ENCODE data around the gene LMCD1. TPM values are rescaled to one million over a fixed set of nuclear protein-coding genes. Genes with fewer than 3 reads are reported as not detected.

The LMCD1 gene, protein sequence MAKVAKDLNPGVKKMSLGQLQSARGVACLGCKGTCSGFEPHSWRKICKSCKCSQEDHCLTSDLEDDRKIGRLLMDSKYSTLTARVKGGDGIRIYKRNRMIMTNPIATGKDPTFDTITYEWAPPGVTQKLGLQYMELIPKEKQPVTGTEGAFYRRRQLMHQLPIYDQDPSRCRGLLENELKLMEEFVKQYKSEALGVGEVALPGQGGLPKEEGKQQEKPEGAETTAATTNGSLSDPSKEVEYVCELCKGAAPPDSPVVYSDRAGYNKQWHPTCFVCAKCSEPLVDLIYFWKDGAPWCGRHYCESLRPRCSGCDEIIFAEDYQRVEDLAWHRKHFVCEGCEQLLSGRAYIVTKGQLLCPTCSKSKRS
- 22.4 TPM for polyA plus RNA-seq (2013, experiment 1 of 2)
- polyA plus RNA-seq (2013, experiment 2 of 2) = 23.5 TPM

DNA sequence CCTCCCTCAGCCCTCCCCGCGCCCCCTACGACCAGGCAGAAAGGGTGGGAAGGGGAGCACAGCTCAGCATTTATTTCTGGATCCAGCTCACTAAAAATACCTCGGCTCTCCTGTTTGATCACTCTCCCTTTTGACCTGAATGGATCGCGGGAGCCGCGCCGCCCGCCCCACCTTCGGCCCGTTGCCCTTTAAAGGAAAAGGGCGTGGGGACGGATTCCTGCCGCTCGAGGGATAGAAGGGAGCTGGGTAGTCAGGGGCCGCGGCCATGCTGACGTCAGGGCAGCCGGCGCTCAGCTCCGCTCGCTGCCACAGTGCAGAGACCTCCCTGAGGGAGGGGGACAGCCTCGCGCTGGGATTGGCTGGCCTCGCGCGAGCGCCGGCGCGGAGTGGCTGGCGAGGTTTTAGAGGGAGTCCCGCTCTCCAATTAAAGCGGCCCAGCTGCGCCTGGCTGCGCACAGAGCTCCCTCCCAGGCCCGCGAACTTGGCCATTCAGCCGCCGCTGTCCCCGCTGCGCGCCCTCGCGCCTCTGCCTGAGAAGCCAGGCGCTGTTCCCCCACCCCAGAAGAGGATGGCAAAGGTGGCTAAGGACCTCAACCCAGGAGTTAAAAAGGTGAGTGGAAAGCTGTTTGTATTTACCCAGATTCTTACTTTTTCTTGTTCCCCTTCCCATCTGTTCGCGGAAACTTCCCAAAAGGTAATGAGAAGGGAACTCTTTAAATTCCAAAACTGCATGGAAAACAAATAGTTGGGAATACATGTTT, at the start of gene LMCD1:
TSS of gene LMCD1 (plus strand) at position 453 of the 761 bp plus-strand sequence. CDS start at position 569, 116 bp downstream.
- peaks cover 18% of the 10 kb centered on the region for H3K4me1 ChIP-seq (ENCODE audit: control insufficient read depth, insufficient read depth, low read depth, low read length)
- peak within 1 kb of the TSS; percentile 45 for H2BK120ac ChIP-seq (ENCODE audit: low read depth, low read length)
- H3K4ac ChIP-seq (ENCODE audit: low read depth in 1 of 2, low read length in 2 of 2) = no peak within 1 kb of the TSS
- H3K14ac ChIP-seq (ENCODE audit: low read length in 2 of 2) = no peak within 1 kb of the TSS
- no peaks in the 10 kb centered on the region for H3K9me3 ChIP-seq (ENCODE audit: control insufficient read depth, low read length)
- H4K91ac ChIP-seq (ENCODE audit: low read length) = peak within 1 kb of the TSS; percentile 45
- H2BK15ac ChIP-seq (ENCODE audit: low read depth, poor library complexity, severe bottlenecking) = peak within 1 kb of the TSS; percentile 12
- H3K79me1 ChIP-seq (replicated peaks; ENCODE audit: low read length, poor library complexity, severe bottlenecking) = no peaks in the 10 kb centered on the region
- H4K8ac ChIP-seq (ENCODE audit: low read length) = peak within 1 kb of the TSS; percentile 71
- peak within 1 kb of the TSS; percentile 72 for H3K4me2 ChIP-seq (ENCODE audit: low read length, poor library complexity, severe bottlenecking)
- peak within 1 kb of the TSS; percentile 40 to 74 for H2BK12ac ChIP-seq (ENCODE audit: low read length in 2 of 2)
- H3K23ac ChIP-seq (ENCODE audit: low read length in 2 of 2) = peak within 1 kb of the TSS in 1 of 2 experiments; percentile 17
- peaks cover 0 to 4% of the 10 kb centered on the region in 2 experiments for H3K36me3 ChIP-seq (ENCODE audit: control insufficient read depth in 1 of 2, insufficient read depth in 2 of 2, low read depth in 1 of 2, low read length in 2 of 2)
- H3K27ac ChIP-seq (ENCODE audit: low read length, poor library complexity, severe bottlenecking) = peak within 1 kb of the TSS; percentile 95
- WGBS = 4% methylated on average over 43 of the region's 49 CpGs
- peak within 1 kb of the TSS; percentile 54 to 83 for H3K4me3 ChIP-seq (ENCODE audit: insufficient read depth in 1 of 2, low read depth in 1 of 2, low read length in 2 of 2)
- H3K18ac ChIP-seq (ENCODE audit: low read depth in 1 of 2, low read length in 2 of 2) = peak within 1 kb of the TSS in 1 of 2 experiments; percentile 16
- peak within 1 kb of the TSS; percentile 94 for H3K9ac ChIP-seq (ENCODE audit: low read length)
- H2AFZ ChIP-seq (ENCODE audit: low read depth, low read length) = no peak within 1 kb of the TSS
- H2BK5ac ChIP-seq (ENCODE audit: low read depth, low read length, poor library complexity, severe bottlenecking) = peak within 1 kb of the TSS; percentile 95
- DNase-seq = peak; percentile 97
- H2AK5ac ChIP-seq (ENCODE audit: low read length, severe bottlenecking) = peak within 1 kb of the TSS; percentile 11
- H3K27me3 ChIP-seq (ENCODE audit: control insufficient read depth in 1 of 2, insufficient read depth in 1 of 2, low read length in 2 of 2) = no peaks in the 10 kb centered on the region

DNA sequence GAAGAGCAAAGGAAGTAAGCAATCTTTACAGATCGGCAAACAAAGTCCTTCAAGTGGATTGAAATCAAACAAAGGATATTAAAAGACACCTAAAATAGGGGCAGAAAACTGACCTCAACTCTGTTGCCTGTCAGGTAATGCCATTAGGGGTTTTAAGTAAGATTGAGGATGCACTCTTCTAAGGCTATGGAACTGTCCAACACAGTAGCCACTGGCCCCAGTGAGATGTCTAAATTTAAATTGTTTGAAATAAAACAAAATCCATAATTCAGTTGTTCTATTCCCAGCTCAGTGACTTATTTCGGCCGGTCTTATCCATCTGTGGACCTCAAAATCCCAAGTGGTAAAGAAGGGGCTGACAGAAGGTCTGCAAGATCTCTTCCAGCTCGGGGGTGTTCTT, 49.5 kb upstream of the LMCD1 start:
- WGBS = 82% methylated on average over 4 of the region's 4 CpGs
- H2BK12ac ChIP-seq (ENCODE audit: low read length in 2 of 2) = no peak overlapping the region
- H3K23ac ChIP-seq (ENCODE audit: low read length in 2 of 2) = no peak overlapping the region
- peaks cover 11% of the 10 kb centered on the region for H3K4me1 ChIP-seq (ENCODE audit: control insufficient read depth, insufficient read depth, low read depth, low read length)
- H3K27ac ChIP-seq (ENCODE audit: low read length, poor library complexity, severe bottlenecking) = no peak overlapping the region
- H2AFZ ChIP-seq (ENCODE audit: low read depth, low read length) = no peak overlapping the region
- H3K4me3 ChIP-seq (ENCODE audit: insufficient read depth in 1 of 2, low read depth in 1 of 2, low read length in 2 of 2) = no peak overlapping the region
- no peaks in the 10 kb centered on the region for H3K36me3 ChIP-seq (ENCODE audit: control insufficient read depth in 1 of 2, insufficient read depth in 2 of 2, low read depth in 1 of 2, low read length in 2 of 2)
- H2BK120ac ChIP-seq (ENCODE audit: low read depth, low read length) = no peak overlapping the region
- no peak overlapping the region for H2BK15ac ChIP-seq (ENCODE audit: low read depth, poor library complexity, severe bottlenecking)
- H3K27me3 ChIP-seq (ENCODE audit: control insufficient read depth in 1 of 2, insufficient read depth in 1 of 2, low read length in 2 of 2) = no peaks in the 10 kb centered on the region
- no peaks in the 10 kb centered on the region for H3K79me1 ChIP-seq (replicated peaks; ENCODE audit: low read length, poor library complexity, severe bottlenecking)
- H2AK5ac ChIP-seq (ENCODE audit: low read length, severe bottlenecking) = no peak overlapping the region
- no peak overlapping the region for H4K91ac ChIP-seq (ENCODE audit: low read length)
- no peak overlapping the region for H3K4me2 ChIP-seq (ENCODE audit: low read length, poor library complexity, severe bottlenecking)
- H2BK5ac ChIP-seq (ENCODE audit: low read depth, low read length, poor library complexity, severe bottlenecking) = no peak overlapping the region
- no peak overlapping the region for H4K8ac ChIP-seq (ENCODE audit: low read length)
- no peak overlapping the region for H3K18ac ChIP-seq (ENCODE audit: low read depth in 1 of 2, low read length in 2 of 2)
- H3K14ac ChIP-seq (ENCODE audit: low read length in 2 of 2) = no peak overlapping the region
- H3K4ac ChIP-seq (ENCODE audit: low read depth in 1 of 2, low read length in 2 of 2) = no peak overlapping the region
- no peaks in the 10 kb centered on the region for H3K9me3 ChIP-seq (ENCODE audit: control insufficient read depth, low read length)
- H3K9ac ChIP-seq (ENCODE audit: low read length) = peak overlapping the region; percentile 55
- DNase-seq = no peak

DNA sequence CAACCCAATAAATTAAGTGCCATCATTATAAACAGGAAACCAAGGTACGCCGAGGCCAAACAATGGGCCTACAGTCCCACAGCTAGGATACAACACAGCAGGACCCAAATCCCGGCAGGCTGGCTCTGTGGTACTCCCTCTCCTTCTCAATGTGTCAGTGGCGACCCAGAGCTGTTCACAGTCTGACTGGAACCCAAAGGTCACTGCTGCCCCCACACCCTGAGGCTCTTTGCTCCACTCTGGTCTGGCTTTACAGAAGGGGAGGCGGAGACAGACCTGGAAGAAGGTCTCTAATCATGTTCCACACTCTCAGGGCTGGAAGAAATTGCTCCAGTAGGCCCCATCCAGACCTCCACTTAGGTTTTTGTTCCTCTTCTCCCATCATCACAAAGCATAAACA, 48.5 kb upstream of the LMCD1 start:
- Histone ChIP-seq H4K8ac (ENCODE audit: low read length) (no peak overlapping the region), H3K27me3 (ENCODE audit: control insufficient read depth in 1 of 2, insufficient read depth in 1 of 2, low read length in 2 of 2) (no peaks in the 10 kb centered on the region), H3K4me1 (ENCODE audit: control insufficient read depth, insufficient read depth, low read depth, low read length) (peaks cover 11% of the 10 kb centered on the region), H3K18ac (ENCODE audit: low read depth in 1 of 2, low read length in 2 of 2) (no peak overlapping the region), H2AFZ (ENCODE audit: low read depth, low read length) (no peak overlapping the region), H4K91ac (ENCODE audit: low read length) (no peak overlapping the region), H3K4ac (ENCODE audit: low read depth in 1 of 2, low read length in 2 of 2) (no peak overlapping the region), H3K27ac (ENCODE audit: low read length, poor library complexity, severe bottlenecking) (no peak overlapping the region), H3K9me3 (ENCODE audit: control insufficient read depth, low read length) (no peaks in the 10 kb centered on the region), H2BK5ac (ENCODE audit: low read depth, low read length, poor library complexity, severe bottlenecking) (no peak overlapping the region), H2BK120ac (ENCODE audit: low read depth, low read length) (no peak overlapping the region), H2BK12ac (ENCODE audit: low read length in 2 of 2) (no peak overlapping the region), H3K14ac (ENCODE audit: low read length in 2 of 2) (no peak overlapping the region), H2AK5ac (ENCODE audit: low read length, severe bottlenecking) (no peak overlapping the region), H3K4me3 (ENCODE audit: insufficient read depth in 1 of 2, low read depth in 1 of 2, low read length in 2 of 2) (no peak overlapping the region), H3K79me1 (replicated peaks; ENCODE audit: low read length, poor library complexity, severe bottlenecking) (peaks cover 2% of the 10 kb centered on the region), H3K36me3 (ENCODE audit: control insufficient read depth in 1 of 2, insufficient read depth in 2 of 2, low read depth in 1 of 2, low read length in 2 of 2) (no peaks in the 10 kb centered on the region), H3K23ac (ENCODE audit: low read length in 2 of 2) (no peak overlapping the region), H3K9ac (ENCODE audit: low read length) (no peak overlapping the region), H2BK15ac (ENCODE audit: low read depth, poor library complexity, severe bottlenecking) (no peak overlapping the region), H3K4me2 (ENCODE audit: low read length, poor library complexity, severe bottlenecking) (no peak overlapping the region)
- WGBS = 89% methylated on average over 5 of the region's 5 CpGs
- no peak for DNase-seq

All from mesenchymal stem cell (in vitro differentiated cells and primary cell).